Esophagus muscularis mucosa (tissue), 4 donors: ENCODE results near the gene CFD. TPM values are rescaled to one million over a fixed set of nuclear protein-coding genes. Genes with fewer than 3 reads are reported as not detected.
"Not testable (repeated sequence)": the region's sequence is repeated elsewhere in the genome, so short reads cannot be mapped to it uniquely, and the experiment has no call there.

Experiments
- DNase-seq: peaks from one replicate; pipeline ENCODE4 v3.0.0-alpha.2; 2017; ENCODE audit errors: extremely low spot score
- H3K27ac ChIP-seq, 4 donors: fragments of 200-600 bp; sonication (generic); replicated peaks in 1 of 4; 1 replicate in 3 of 4; 2 replicates in 1 of 4; pipeline ENCODE4 v1.5.1; 2016 to 2019; ENCODE audit warnings: mild to moderate bottlenecking in 1 of 4
- H3K27me3 ChIP-seq, 4 donors: fragments of 200-600 bp; sonication (generic); one replicate each; pipeline versions ENCODE4 v1.5.1 to v1.6.0; 2016 to 2019
- H3K36me3 ChIP-seq, 4 donors: fragments of 200-600 bp; sonication (generic); one replicate each; pipeline ENCODE4 v1.5.1; 2016 to 2019
- H3K4me1 ChIP-seq, 4 donors: fragments of 200-600 bp; sonication (generic); one replicate each; pipeline ENCODE4 v1.5.1; 2016 to 2019
- H3K4me3 ChIP-seq, 4 donors: fragments of 200-600 bp; sonication (generic); 1 replicate in 2 of 4; 2 replicates in 2 of 4; pipeline ENCODE4 v1.5.1; 2016 to 2019; ENCODE audit warnings: mild to moderate bottlenecking in 4 of 4, moderate library complexity in 1 of 4
- H3K9me3 ChIP-seq, 4 donors: fragments of 200-600 bp; sonication (generic); 1 replicate in 3 of 4; 2 replicates in 1 of 4; pipeline ENCODE4 v1.5.1; 2016 to 2019
- EP300 ChIP-seq: sonication (generic); formaldehyde crosslinking; IDR thresholded peaks from one replicate; pipeline ENCODE4 v1.6.1; 2017; ENCODE audit warnings: antibody characterized with exemption
- POLR2A ChIP-seq: fragments of 450-650 bp; IDR thresholded peaks from one replicate; pipeline ENCODE4 v1.6.1; 2017; ENCODE audit warnings: antibody characterized with exemption, moderate library complexity, mild to moderate bottlenecking, low read depth
- POLR2AphosphoS5 ChIP-seq, 2 donors: sonication (generic); formaldehyde crosslinking; IDR thresholded peaks; one replicate each; pipeline ENCODE4 v1.6.1; 2017; ENCODE audit warnings: antibody characterized with exemption in 2 of 2
- WGBS: methylation state at CpG from one replicate; pipeline ENCODE4 v1.1.5; 2018; 5-methylcytosine and 5-hydroxymethylcytosine counted together
- intact Hi-C: fragments of 100-400 bp; cut with DNase I; formaldehyde crosslinking; loops from one replicate; pipeline ENCODE4 v1.15.1; 2023
- total RNA-seq, 4 donors: library from RNA; depleted of rRNA; stranded (reverse); fragments of >200 nt; gene quantifications; one replicate each; pipeline versions ENCODE4 v1.1.0 to v1.2.1, GENCODE V29; 2016
- TF ChIP-seq, protein P1 (sequence below), 3 experiments: fragments of 200-600 bp in 2 of 3; fragments of 450-650 bp in 1 of 3; sonication (generic) in 2 of 3; IDR thresholded peaks; one replicate each; pipeline ENCODE4 v1.5.1; 2017 to 2019; ENCODE audit warnings: antibody characterized with exemption in 3 of 3, mild to moderate bottlenecking in 2 of 3, moderate library complexity in 1 of 3

Gene CFD
- total RNA-seq, 4 donors from 2014 or later, result 298 to 1,068 (median 643) TPM

DNA sequence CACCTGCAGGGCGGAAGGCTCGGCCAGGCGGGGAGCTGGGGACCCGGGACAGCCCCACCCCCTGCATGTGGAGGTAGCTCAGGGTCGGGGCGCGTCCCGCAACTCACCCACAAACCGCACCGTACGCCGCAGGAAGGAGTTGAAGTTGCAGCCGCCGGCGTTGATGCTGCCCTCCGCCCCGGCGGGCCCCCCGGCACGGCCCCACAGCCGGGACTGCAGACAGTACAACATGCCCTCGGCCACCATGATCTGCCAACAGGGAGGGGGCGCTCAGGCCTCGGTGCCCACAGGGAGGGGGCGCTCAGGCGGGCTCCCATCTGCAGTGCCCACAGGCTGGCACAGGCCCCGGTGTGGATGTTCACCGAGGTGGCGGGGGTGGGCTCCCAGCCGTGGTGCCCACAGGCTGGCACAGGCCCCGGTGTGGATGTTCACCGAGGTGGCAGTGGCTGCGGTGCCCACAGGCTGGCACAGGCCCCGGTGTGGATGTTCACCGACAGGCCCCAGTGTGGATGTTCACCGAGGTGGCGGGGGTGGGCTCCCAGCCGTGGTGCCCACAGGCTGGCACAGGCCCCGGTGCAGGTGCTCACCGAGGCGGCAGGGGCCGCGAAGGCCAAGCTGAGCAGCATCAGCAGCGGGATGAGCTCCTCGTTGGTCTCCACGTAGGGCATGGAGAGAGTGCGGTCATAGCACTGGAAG, 44.2 kb upstream of the CFD start:
- WGBS, result 88% methylated on average over 16 of the region's 47 CpGs
- H3K9me3 ChIP-seq, result no peaks in the 10 kb centered on the region
- TF ChIP-seq POLR2A, result no peak
- TF ChIP-seq POLR2AphosphoS5 (IDR thresholded peaks at IDR 0.05), result no peak
- TF ChIP-seq EP300, result no peak
- TF ChIP-seq, protein P1, sequence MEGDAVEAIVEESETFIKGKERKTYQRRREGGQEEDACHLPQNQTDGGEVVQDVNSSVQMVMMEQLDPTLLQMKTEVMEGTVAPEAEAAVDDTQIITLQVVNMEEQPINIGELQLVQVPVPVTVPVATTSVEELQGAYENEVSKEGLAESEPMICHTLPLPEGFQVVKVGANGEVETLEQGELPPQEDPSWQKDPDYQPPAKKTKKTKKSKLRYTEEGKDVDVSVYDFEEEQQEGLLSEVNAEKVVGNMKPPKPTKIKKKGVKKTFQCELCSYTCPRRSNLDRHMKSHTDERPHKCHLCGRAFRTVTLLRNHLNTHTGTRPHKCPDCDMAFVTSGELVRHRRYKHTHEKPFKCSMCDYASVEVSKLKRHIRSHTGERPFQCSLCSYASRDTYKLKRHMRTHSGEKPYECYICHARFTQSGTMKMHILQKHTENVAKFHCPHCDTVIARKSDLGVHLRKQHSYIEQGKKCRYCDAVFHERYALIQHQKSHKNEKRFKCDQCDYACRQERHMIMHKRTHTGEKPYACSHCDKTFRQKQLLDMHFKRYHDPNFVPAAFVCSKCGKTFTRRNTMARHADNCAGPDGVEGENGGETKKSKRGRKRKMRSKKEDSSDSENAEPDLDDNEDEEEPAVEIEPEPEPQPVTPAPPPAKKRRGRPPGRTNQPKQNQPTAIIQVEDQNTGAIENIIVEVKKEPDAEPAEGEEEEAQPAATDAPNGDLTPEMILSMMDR (IDR thresholded peaks at IDR 0.05), result no peak
- H3K27ac ChIP-seq, result no peak overlapping the region
- H3K27me3 ChIP-seq, result no peaks in the 10 kb centered on the region
- H3K36me3 ChIP-seq, result peaks cover 28 to 40% (median 34%) of the 10 kb centered on the region in 4 donors
- no peak for DNase-seq
- no peaks in the 10 kb centered on the region for H3K4me1 ChIP-seq
- H3K4me3 ChIP-seq, result no peak overlapping the region
- intact Hi-C loops, result no loop called here

GRCh38 chr19:815775-816499, 43.5 kb upstream of the CFD start:
- H3K36me3 ChIP-seq, result peaks cover 21 to 33% (median 27%) of the 10 kb centered on the region in 4 donors

GRCh38 chr19:816500-816857, 43.0 kb upstream of the CFD start:
- TF ChIP-seq POLR2A, result no peak
- Histone ChIP-seq H3K9me3 (no peaks in the 10 kb centered on the region), H3K36me3 (peaks cover 16 to 28% (median 21%) of the 10 kb centered on the region in 4 donors), H3K4me3 (no peak overlapping the region), H3K27me3 (peaks cover 0 to 8% (median 6%) of the 10 kb centered on the region in 4 donors), H3K27ac (no peak overlapping the region), H3K4me1 (peaks cover 3 to 6% (median 5%) of the 10 kb centered on the region in 4 donors)
- intact Hi-C loops, result no loop called here
- no peak for DNase-seq
- 90% methylated on average over 2 of the region's 2 CpGs for WGBS

More at GRCh38 chr19:815775-816499, 43.5 kb upstream of the CFD start:
- Histone ChIP-seq H3K4me3 (no peak overlapping the region), H3K27ac (no peak overlapping the region), H3K9me3 (no peaks in the 10 kb centered on the region), H3K27me3 (peaks cover 0 to 2% (median under 1%) of the 10 kb centered on the region in 4 donors), H3K4me1 (peaks cover 0 to 1% (median under 1%) of the 10 kb centered on the region in 4 donors)
- no peak for DNase-seq
- WGBS, result 97% methylated on average over 13 of the region's 13 CpGs
- intact Hi-C loops, result no loop called here
- no peak for TF ChIP-seq POLR2AphosphoS5 (IDR thresholded peaks at IDR 0.05)
- TF ChIP-seq, protein P1 (IDR thresholded peaks at IDR 0.05), result no peak

DNA sequence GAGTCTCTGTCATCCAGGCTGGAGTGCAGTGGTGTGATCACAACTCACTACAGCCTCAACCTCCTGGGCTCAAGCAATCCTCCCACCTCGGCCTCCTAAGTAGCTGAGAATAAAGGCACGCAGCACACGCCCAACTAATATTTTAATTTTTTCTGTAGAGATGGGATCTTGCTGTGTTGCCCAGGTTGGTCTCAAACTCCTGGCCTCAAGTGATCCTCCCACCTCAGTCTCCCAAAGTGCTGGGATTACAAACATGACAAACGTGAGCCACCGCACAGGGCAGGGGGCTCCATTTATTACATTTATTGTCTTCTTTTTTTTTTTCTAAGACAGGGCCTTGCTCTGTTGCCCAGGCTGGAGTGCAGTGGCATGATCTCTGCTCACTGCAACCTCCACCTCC, 39.3 kb upstream of the CFD start:
- H3K4me3 ChIP-seq, result not testable (repeated sequence)

DNA sequence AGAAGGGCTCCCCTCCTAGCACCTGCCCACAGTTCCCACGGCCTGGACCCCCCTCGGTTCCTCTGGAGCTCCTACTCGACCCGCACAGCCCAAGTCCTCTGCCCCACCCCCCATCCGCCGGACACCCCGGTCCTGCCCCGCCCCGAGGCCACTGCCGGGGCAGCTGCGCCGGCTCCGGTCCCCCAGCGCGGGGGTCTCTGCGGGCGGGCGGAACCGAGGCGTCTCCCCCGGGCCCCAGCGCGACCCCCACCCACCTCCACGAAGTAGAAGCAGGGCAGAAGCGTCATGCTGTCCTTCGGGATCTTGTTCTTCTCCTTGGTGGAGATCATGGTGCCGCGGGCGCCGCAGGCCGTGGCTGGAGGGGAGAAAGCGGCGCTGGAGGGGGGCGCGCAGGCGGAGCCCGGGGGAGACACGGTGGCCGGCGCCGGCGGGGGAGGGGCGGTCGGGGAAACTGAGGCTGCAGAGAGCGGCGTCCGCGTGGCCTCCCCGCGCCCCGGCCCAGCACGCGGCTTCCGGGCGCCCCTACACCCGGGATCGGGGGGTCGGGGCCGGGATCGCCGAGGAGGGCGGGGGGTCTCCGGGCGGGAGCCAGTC, 38.1 kb upstream of the CFD start:
- H3K4me3 ChIP-seq, result peak overlapping the region; percentile 41 to 56 (median 46)
- peaks cover 0 to 44% (median 24%) of the 10 kb centered on the region in 4 donors for H3K27me3 ChIP-seq
- no peak for DNase-seq
- peaks cover 16 to 21% (median 19%) of the 10 kb centered on the region in 4 donors for H3K4me1 ChIP-seq
- no peaks in the 10 kb centered on the region for H3K36me3 ChIP-seq
- TF ChIP-seq POLR2AphosphoS5 (IDR thresholded peaks at IDR 0.05) (no peak), POLR2A (no peak), EP300 (no peak)
- TF ChIP-seq, protein P1 (IDR thresholded peaks at IDR 0.05), result no peak
- intact Hi-C loops, result no loop called here
- WGBS, result no CpG with 5 or more reads among the region's 64 CpGs
- H3K27ac ChIP-seq, result no peak overlapping the region
- H3K9me3 ChIP-seq, result no peaks in the 10 kb centered on the region

More for the DNA sequence above, 39.3 kb upstream of the CFD start:
- 99% methylated on average over 5 of the region's 5 CpGs for WGBS
- H3K36me3 ChIP-seq, H3K9me3 ChIP-seq, H3K27ac ChIP-seq, DNase-seq, intact Hi-C loops: not testable (repeated sequence)
- Histone ChIP-seq H3K4me1 (peaks cover 16 to 21% (median 19%) of the 10 kb centered on the region in 4 donors), H3K27me3 (peaks cover 0 to 43% (median 24%) of the 10 kb centered on the region in 4 donors)
